NCI-H2196 treated with DMSO at 0.1 percent for 48 hours (cell line): Measurements from ENCODE around the gene PCNX1.
"Not testable (repeated sequence)": the region's sequence is repeated elsewhere in the genome, so short reads cannot be mapped to it uniquely, and the experiment has no call there.

Experiments
- DNase-seq: peaks from one replicate; lab custom pipeline; 2025; ENCODE audit not compliant: unreplicated experiment; lab: John Stamatoyannopoulos, UW

The PCNX1 gene

DNA sequence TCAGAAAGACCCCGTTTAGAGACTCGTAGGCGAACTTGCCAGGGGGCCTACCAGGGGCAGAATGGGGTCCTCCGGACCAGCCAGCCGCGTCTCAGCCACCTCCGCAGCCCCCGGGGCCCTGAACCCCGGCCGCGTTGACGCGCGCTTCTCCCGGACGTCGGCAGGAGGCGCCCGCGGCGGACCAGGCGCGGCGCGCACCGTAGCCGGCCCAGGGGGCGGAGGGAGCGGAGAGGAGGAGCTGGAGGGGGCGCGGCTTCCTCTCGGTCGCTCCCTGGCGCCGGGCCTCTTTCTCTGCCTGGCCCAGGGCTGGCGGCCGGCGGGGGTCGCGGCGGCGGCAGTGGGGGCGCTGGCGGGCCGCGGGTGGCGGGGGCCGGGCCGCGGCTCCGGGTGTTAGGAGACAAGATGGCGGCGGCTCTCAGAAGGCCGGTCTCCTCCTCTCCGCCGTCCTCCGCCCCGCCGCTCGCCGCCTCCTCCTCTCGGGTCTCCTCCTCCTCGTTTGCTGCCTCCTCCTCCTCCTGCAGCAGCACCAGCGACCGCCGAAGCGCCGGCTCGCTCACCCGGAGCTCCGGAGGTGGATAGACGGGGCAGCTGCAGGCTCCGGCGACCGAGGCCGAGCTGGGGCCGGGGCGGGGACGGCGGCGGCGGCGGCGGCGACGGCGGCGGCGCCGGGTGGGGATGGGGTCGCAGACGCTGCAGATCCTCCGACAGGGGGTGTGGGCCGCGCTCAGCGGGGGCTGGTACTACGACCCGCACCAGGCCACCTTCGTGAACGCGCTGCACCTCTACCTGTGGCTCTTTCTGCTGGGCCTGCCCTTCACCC, at the start of gene PCNX1:
TSS of gene PCNX1 (plus strand) at position 284 of the 820 bp plus-strand sequence. CDS start at position 676, 392 bp downstream.
- DNase-seq, result peak; percentile 72

- DNase-seq, result no peak
These were observed 49.8 kb upstream of the PCNX1 start for GRCh38 chr14:70857496-70857890.

DNA sequence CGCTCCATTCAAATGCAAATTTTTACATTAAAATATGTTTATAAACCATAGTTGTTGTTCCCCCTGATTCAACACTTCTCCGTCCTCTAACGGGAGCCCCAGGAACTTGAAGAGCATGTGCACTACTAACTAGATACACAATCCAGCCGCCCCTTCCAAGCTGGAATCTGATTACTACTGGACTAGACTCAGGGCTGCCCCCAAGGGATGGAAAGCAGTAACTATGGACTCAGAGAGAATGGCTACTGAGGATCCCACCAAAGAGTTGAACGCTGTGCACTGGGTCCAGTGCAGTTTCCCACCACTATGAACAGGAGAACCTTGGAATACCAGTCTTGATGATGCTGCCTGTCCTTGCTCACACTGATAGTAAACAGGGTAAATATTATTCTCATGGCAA, 48.6 kb upstream of the PCNX1 start:
- no peak for DNase-seq

DNA sequence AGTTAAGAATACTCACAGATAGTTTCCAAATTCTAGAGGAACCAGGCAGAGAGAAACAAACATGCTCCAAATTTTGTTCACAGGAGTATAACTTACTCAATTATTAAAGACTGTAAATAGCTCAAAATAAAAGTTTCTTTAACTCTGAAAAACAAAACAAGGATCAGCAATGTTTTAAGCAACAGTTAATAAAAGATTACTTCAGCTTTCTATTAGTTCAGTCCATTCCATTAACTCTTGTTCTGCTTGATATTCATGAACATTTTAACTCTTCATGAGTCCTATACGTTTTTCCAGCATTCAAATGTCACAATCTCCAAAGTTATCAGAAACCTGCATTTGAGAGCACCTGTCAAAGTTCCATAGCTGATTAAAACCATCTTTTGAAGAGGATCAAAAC, 40.3 kb upstream of the PCNX1 start:
- DNase-seq, result not testable (repeated sequence)

- DNase-seq, result no peak
These were observed 36.3 kb upstream of the PCNX1 start for GRCh38 chr14:70871001-70871400.

DNA sequence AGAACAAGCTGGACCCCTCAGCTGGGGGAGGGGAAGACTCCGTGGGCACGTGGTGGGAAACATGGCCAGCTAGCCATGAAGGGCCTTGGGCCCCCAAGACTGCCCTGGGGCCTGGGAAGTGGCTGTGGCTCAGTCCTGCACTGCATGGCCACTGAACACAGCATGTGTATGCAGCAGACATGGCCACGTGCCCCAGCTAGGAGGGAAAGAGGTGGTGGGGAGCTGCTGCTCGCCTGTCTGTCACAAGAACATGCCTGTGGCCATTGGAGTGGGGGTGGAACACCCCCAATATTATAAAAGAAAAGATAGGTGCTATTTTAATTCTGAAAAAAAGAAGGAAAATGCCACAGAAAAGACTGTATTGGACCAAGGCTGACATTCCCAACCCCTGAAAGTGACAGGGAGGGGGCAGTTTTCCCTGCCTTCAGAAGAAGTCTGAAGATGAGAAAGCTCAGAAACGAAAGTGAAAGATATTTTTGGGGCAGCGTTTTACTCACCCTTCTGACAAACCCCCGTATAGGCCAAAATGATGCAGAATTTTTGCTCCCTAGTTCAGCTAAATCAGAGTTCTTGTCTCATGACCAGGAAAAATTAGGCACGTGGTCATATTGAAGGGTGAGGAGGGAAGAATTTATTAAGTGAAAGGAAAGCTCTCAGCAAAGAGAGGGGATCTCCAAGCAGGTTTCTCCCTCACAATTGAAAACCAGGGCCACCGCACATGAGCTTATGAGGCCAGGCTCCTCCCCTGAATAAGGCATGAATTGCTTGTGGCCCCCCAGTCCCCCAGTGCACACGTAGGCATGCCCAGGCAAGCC, 35.2 kb upstream of the PCNX1 start:
- DNase-seq, result no peak

DNA sequence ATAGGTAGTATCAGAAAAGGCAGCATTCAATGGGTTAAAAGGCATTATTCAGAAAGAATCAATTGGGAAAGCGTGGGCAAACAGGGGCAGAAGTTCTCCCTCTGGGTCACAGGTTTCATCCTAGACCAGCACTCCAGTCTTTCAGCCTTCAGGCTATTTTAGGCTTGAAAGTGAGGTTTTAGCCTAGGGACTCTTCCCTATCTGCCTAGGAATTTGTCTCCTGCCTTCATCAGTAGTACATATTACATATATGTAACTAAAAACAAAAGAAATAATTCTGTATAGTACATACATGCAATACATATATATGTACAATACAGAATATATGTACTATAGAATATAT, 34.6 kb upstream of the PCNX1 start:
- DNase-seq, result no peak

DNA sequence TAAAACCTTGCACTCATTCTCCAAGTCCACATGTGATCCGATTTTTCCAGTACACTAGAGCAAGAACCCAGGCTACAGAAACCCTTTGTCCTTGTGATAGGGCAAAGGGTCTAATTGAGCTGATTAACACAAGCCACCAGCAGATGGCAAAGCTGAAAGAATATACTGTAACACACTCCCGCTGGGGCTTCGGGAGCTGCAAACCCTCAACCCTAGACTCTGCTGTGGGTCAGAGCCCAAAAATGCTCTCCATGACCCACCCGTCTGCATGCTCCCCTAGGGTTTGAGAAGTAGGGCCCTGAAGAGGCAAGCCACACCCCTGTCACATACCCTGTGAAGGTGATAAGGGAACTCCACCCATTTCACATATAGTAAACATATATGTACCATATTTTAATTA, 33.6 kb upstream of the PCNX1 start:
- DNase-seq, result no peak

GRCh38 chr14:70875811-70876460, 31.3 kb upstream of the PCNX1 start:
- not testable (repeated sequence) for DNase-seq

- DNase-seq, result no peak
These were observed 27.8 kb upstream of the PCNX1 start for GRCh38 chr14:70879448-70879847.

DNA sequence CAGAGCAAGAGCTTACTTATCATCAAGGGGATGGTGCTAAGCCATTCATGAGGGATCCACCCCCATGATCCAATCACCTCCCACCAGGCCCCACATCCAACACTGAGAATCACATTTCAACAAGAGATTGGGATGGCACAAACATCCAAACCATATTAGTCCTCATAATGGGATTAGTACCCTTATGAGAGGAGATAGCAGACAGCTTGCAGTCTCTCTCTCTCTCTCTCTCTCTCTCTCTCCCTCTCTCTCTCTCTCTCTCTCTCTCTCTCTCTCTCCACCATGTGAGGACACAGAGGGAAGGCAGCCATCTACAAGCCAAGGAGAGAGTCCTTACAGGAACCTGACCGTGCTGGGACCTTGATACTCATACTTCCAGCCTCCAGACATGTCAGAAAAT, 26.4 kb upstream of the PCNX1 start:
- DNase-seq, result not testable (repeated sequence)

- DNase-seq, result no peak
These were observed 25.6 kb upstream of the PCNX1 start for GRCh38 chr14:70881549-70882177.

GRCh38 chr14:70882776-70883492, 24.3 kb upstream of the PCNX1 start:
- no peak for DNase-seq

DNA sequence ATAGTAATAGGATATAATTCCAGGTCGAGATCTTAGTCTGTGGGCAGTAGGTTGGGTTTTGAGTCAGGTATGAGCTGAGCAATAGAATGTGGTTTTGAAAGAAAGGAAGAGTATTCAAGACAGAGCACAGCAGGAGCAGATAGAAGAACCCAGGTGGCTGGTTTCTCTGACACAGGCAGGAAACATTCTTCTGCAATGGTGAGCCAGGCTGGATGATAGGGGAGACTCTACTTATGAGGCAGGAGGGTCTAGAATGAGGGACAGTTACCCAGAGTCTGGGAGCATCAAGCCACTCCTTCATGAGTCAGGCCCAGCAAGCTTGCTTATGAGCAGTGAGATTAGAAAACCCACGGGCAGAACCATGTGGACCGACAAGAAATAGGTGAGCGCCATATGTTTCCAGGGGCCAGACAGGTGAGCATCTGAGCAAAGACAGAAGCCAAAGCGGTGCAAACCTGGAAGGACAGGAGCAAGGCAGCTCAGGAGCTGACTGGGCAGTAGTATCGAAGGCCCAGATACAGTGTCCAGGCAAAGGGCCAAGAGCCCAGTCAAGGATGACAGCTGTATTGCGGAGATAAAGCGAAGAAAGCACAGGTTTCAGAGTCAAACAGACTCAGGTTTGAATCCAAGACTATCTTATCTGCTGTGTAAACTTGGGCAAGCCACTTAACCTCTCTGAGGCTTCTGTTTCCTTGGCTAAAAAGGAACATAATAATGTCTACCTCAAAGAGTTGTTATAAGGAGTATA, 22.5 kb upstream of the PCNX1 start:
- DNase-seq, result no peak

GRCh38 chr14:70885343-70886022, 21.8 kb upstream of the PCNX1 start:
- no peak for DNase-seq

DNA sequence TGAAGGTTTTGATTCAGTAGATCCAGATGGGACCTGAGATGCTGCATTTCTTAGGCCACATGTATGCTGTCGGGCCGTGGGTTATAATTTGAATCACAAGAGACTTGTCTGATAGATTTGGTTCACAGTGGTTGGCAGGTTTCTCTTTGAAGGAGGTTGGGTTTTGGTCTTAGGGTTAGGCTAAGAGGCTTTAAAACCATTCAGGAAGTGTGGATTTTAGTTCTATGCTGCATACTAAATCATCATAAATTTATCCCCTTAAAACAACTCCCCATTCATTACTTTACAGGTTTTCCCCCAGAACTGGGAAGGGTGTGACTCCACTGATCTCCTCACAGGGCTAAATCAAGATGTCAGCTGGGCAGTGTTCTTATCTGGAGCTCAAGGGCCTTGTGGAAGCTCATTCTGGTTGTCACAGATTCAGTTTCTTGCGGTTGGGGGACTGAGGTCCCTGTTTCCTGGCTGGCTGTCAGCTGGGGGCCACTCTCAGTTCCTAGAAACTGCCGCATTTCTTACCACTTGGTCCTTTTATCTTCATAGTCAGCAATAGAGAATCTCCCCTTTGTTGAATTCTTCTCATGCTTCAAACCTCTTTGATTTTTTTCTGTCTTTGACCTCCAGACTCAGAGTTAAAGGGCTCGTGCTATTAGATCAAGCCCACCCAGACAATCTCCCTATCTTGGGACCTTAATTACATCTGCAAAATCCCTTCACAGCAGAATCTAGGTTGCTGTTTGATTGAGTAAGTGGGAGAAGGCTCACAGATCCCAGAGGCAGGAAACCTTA, 20.6 kb upstream of the PCNX1 start:
- DNase-seq, result no peak

GRCh38 chr14:70887207-70887681, 20.0 kb upstream of the PCNX1 start:
- DNase-seq, result no peak

DNA sequence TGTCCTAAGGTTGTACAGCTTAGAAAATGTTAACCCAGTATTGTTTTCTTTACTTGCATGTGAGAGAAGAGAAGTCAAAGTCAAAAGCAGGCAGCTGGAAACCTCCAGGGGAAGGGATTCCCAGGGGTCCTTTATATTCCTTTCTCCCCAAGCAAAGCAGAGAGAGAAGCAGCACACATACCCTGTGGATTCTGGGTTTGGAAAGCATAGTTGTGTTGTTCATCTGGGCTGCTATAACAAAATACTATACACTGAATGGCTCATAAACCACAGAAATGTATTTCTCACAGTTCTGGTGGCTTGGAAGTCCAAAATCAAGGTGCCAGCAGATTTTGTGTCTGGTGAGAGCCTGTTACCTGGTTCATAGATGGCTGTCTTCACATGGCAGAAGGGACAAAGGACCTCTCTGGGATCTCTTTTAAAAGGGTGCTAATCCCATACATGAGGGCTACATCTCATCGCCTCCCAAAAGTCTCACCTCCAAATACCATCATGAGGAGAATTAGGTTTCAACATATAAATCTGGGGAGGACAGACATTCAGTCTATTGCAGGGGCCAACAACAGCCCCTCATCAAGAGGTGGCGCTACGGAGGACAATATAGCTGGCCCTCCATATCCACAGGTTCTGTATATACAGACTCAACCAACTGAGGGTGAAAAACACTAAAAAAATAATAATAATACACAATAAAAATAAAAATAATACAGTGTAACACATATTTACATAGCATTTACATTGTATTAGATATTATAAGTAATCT, 19.3 kb upstream of the PCNX1 start:
- DNase-seq, result no peak
